Measurements from ENCODE around the gene CCDC88C.

CCDC88C gene

DNA sequence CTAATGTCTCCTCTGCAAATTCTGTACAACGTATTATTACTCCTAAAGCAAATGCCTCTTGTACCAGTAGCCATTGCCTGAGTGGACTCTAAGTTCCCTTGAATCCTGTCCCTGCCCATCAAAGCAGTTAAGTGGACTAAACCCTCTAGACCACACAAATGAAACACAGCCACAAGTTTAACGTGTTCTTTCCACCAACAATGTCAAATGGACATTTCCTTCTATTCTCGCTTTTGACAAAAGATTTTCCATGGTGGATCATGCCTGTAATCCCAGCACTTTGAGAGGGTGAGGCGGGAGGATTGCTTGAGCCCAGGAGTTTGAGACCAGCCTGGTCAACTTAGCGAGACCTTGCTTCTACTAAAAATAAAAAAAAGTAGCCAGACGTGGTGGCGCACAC, 15.9 kb downstream of the CCDC88C start:
- 90% methylated on average over 7 of the region's 7 CpGs for WGBS
- Histone ChIP-seq H3K14ac (ENCODE audit: low read length in 2 of 2) (no peak overlapping the region), H3K79me1 (replicated peaks; ENCODE audit: low read length, poor library complexity, severe bottlenecking) (peaks cover 2% of the 10 kb centered on the region), H2BK15ac (ENCODE audit: low read depth, poor library complexity, severe bottlenecking) (no peak overlapping the region), H4K91ac (ENCODE audit: low read length) (no peak overlapping the region), H2BK5ac (ENCODE audit: low read depth, low read length, poor library complexity, severe bottlenecking) (no peak overlapping the region), H3K36me3 (ENCODE audit: control insufficient read depth in 1 of 2, insufficient read depth in 2 of 2, low read depth in 1 of 2, low read length in 2 of 2) (no peaks in the 10 kb centered on the region), H3K18ac (ENCODE audit: low read depth in 1 of 2, low read length in 2 of 2) (no peak overlapping the region), H3K9ac (ENCODE audit: low read length) (no peak overlapping the region), H2BK12ac (ENCODE audit: low read length in 2 of 2) (no peak overlapping the region), H3K27me3 (ENCODE audit: control insufficient read depth in 1 of 2, insufficient read depth in 1 of 2, low read length in 2 of 2) (peaks cover 0 to 79% of the 10 kb centered on the region in 2 experiments), H4K8ac (ENCODE audit: low read length) (no peak overlapping the region), H3K23ac (ENCODE audit: low read length in 2 of 2) (no peak overlapping the region), H3K9me3 (ENCODE audit: control insufficient read depth, low read length) (no peaks in the 10 kb centered on the region), H2AK5ac (ENCODE audit: low read length, severe bottlenecking) (no peak overlapping the region), H3K27ac (ENCODE audit: low read length, poor library complexity, severe bottlenecking) (no peak overlapping the region), H3K4me2 (ENCODE audit: low read length, poor library complexity, severe bottlenecking) (no peak overlapping the region), H2AFZ (ENCODE audit: low read depth, low read length) (no peak overlapping the region), H3K4me3 (ENCODE audit: insufficient read depth in 1 of 2, low read depth in 1 of 2, low read length in 2 of 2) (no peak overlapping the region), H2BK120ac (ENCODE audit: low read depth, low read length) (no peak overlapping the region), H3K4ac (ENCODE audit: low read depth in 1 of 2, low read length in 2 of 2) (no peak overlapping the region), H3K4me1 (ENCODE audit: control insufficient read depth, insufficient read depth, low read depth, low read length) (peaks cover 2% of the 10 kb centered on the region)
- no peak for DNase-seq

- no peak overlapping the region for H3K14ac ChIP-seq (ENCODE audit: low read length in 2 of 2)
- H3K4me2 ChIP-seq (ENCODE audit: low read length, poor library complexity, severe bottlenecking), result no peak overlapping the region
- no peak overlapping the region for H4K8ac ChIP-seq (ENCODE audit: low read length)
- no peak overlapping the region for H2AK5ac ChIP-seq (ENCODE audit: low read length, severe bottlenecking)
- H3K27ac ChIP-seq (ENCODE audit: low read length, poor library complexity, severe bottlenecking), result no peak overlapping the region
- WGBS, result no CpG with 5 or more reads among the region's 1 CpG
- H3K27me3 ChIP-seq (ENCODE audit: control insufficient read depth in 1 of 2, insufficient read depth in 1 of 2, low read length in 2 of 2), result peaks cover 5 to 78% of the 10 kb centered on the region in 2 experiments
- H2BK5ac ChIP-seq (ENCODE audit: low read depth, low read length, poor library complexity, severe bottlenecking), result no peak overlapping the region
- no peak overlapping the region for H3K4me3 ChIP-seq (ENCODE audit: insufficient read depth in 1 of 2, low read depth in 1 of 2, low read length in 2 of 2)
- no peak overlapping the region for H2BK120ac ChIP-seq (ENCODE audit: low read depth, low read length)
- peaks cover 2% of the 10 kb centered on the region for H3K4me1 ChIP-seq (ENCODE audit: control insufficient read depth, insufficient read depth, low read depth, low read length)
- H3K9ac ChIP-seq (ENCODE audit: low read length), result no peak overlapping the region
- no peak overlapping the region for H2AFZ ChIP-seq (ENCODE audit: low read depth, low read length)
- H2BK12ac ChIP-seq (ENCODE audit: low read length in 2 of 2), result no peak overlapping the region
- no peak overlapping the region for H4K91ac ChIP-seq (ENCODE audit: low read length)
- no peak overlapping the region for H3K4ac ChIP-seq (ENCODE audit: low read depth in 1 of 2, low read length in 2 of 2)
- no peak overlapping the region for H2BK15ac ChIP-seq (ENCODE audit: low read depth, poor library complexity, severe bottlenecking)
- no peak overlapping the region for H3K23ac ChIP-seq (ENCODE audit: low read length in 2 of 2)
- H3K36me3 ChIP-seq (ENCODE audit: control insufficient read depth in 1 of 2, insufficient read depth in 2 of 2, low read depth in 1 of 2, low read length in 2 of 2), result no peaks in the 10 kb centered on the region
- DNase-seq, result no peak
- peaks cover 2% of the 10 kb centered on the region for H3K79me1 ChIP-seq (replicated peaks; ENCODE audit: low read length, poor library complexity, severe bottlenecking)
- no peaks in the 10 kb centered on the region for H3K9me3 ChIP-seq (ENCODE audit: control insufficient read depth, low read length)
- no peak overlapping the region for H3K18ac ChIP-seq (ENCODE audit: low read depth in 1 of 2, low read length in 2 of 2)
Measured at GRCh38 chr14:91400696-91401095, 16.9 kb downstream of the CCDC88C start.

GRCh38 chr14:91399868-91400640, 17.6 kb downstream of the CCDC88C start:
- no peak overlapping the region for H2AK5ac ChIP-seq (ENCODE audit: low read length, severe bottlenecking)
- no peaks in the 10 kb centered on the region for H3K36me3 ChIP-seq (ENCODE audit: control insufficient read depth in 1 of 2, insufficient read depth in 2 of 2, low read depth in 1 of 2, low read length in 2 of 2)
- H3K14ac ChIP-seq (ENCODE audit: low read length in 2 of 2), result no peak overlapping the region
- no peak overlapping the region for H3K23ac ChIP-seq (ENCODE audit: low read length in 2 of 2)
- no peak overlapping the region for H3K9ac ChIP-seq (ENCODE audit: low read length)
- H4K8ac ChIP-seq (ENCODE audit: low read length), result no peak overlapping the region
- no peak overlapping the region for H2BK5ac ChIP-seq (ENCODE audit: low read depth, low read length, poor library complexity, severe bottlenecking)
- H3K4me2 ChIP-seq (ENCODE audit: low read length, poor library complexity, severe bottlenecking), result no peak overlapping the region
- H2BK15ac ChIP-seq (ENCODE audit: low read depth, poor library complexity, severe bottlenecking), result no peak overlapping the region
- no peak for DNase-seq
- peaks cover 2% of the 10 kb centered on the region for H3K4me1 ChIP-seq (ENCODE audit: control insufficient read depth, insufficient read depth, low read depth, low read length)
- H3K4ac ChIP-seq (ENCODE audit: low read depth in 1 of 2, low read length in 2 of 2), result no peak overlapping the region
- peaks cover 7 to 80% of the 10 kb centered on the region in 2 experiments for H3K27me3 ChIP-seq (ENCODE audit: control insufficient read depth in 1 of 2, insufficient read depth in 1 of 2, low read length in 2 of 2)
- H3K4me3 ChIP-seq (ENCODE audit: insufficient read depth in 1 of 2, low read depth in 1 of 2, low read length in 2 of 2), result no peak overlapping the region
- H3K9me3 ChIP-seq (ENCODE audit: control insufficient read depth, low read length), result no peaks in the 10 kb centered on the region
- H2AFZ ChIP-seq (ENCODE audit: low read depth, low read length), result no peak overlapping the region
- no peak overlapping the region for H3K27ac ChIP-seq (ENCODE audit: low read length, poor library complexity, severe bottlenecking)
- no peak overlapping the region for H2BK120ac ChIP-seq (ENCODE audit: low read depth, low read length)
- H3K79me1 ChIP-seq (replicated peaks; ENCODE audit: low read length, poor library complexity, severe bottlenecking), result peaks cover 2% of the 10 kb centered on the region
- no peak overlapping the region for H4K91ac ChIP-seq (ENCODE audit: low read length)
- H3K18ac ChIP-seq (ENCODE audit: low read depth in 1 of 2, low read length in 2 of 2), result no peak overlapping the region
- H2BK12ac ChIP-seq (ENCODE audit: low read length in 2 of 2), result no peak overlapping the region
- 78% methylated on average over 19 of the region's 20 CpGs for WGBS

GRCh38 chr14:91398707-91399106, 18.9 kb downstream of the CCDC88C start:
- H3K36me3 ChIP-seq (ENCODE audit: control insufficient read depth in 1 of 2, insufficient read depth in 2 of 2, low read depth in 1 of 2, low read length in 2 of 2), result no peaks in the 10 kb centered on the region
- no peak for DNase-seq
- no peak overlapping the region for H3K23ac ChIP-seq (ENCODE audit: low read length in 2 of 2)
- H2BK12ac ChIP-seq (ENCODE audit: low read length in 2 of 2), result no peak overlapping the region
- H3K79me1 ChIP-seq (replicated peaks; ENCODE audit: low read length, poor library complexity, severe bottlenecking), result peaks cover 2% of the 10 kb centered on the region
- no peak overlapping the region for H3K4me3 ChIP-seq (ENCODE audit: insufficient read depth in 1 of 2, low read depth in 1 of 2, low read length in 2 of 2)
- no peak overlapping the region for H2BK5ac ChIP-seq (ENCODE audit: low read depth, low read length, poor library complexity, severe bottlenecking)
- peaks cover 2% of the 10 kb centered on the region for H3K4me1 ChIP-seq (ENCODE audit: control insufficient read depth, insufficient read depth, low read depth, low read length)
- no peak overlapping the region for H3K14ac ChIP-seq (ENCODE audit: low read length in 2 of 2)
- H3K9ac ChIP-seq (ENCODE audit: low read length), result no peak overlapping the region
- H2AK5ac ChIP-seq (ENCODE audit: low read length, severe bottlenecking), result no peak overlapping the region
- H2BK15ac ChIP-seq (ENCODE audit: low read depth, poor library complexity, severe bottlenecking), result no peak overlapping the region
- H2AFZ ChIP-seq (ENCODE audit: low read depth, low read length), result no peak overlapping the region
- H2BK120ac ChIP-seq (ENCODE audit: low read depth, low read length), result no peak overlapping the region
- H3K4me2 ChIP-seq (ENCODE audit: low read length, poor library complexity, severe bottlenecking), result no peak overlapping the region
- WGBS, result 74% methylated on average over 6 of the region's 6 CpGs
- H4K8ac ChIP-seq (ENCODE audit: low read length), result no peak overlapping the region
- no peak overlapping the region for H4K91ac ChIP-seq (ENCODE audit: low read length)
- H3K4ac ChIP-seq (ENCODE audit: low read depth in 1 of 2, low read length in 2 of 2), result no peak overlapping the region
- H3K9me3 ChIP-seq (ENCODE audit: control insufficient read depth, low read length), result no peaks in the 10 kb centered on the region
- no peak overlapping the region for H3K18ac ChIP-seq (ENCODE audit: low read depth in 1 of 2, low read length in 2 of 2)
- no peak overlapping the region for H3K27ac ChIP-seq (ENCODE audit: low read length, poor library complexity, severe bottlenecking)
- peaks cover 9 to 84% of the 10 kb centered on the region in 2 experiments for H3K27me3 ChIP-seq (ENCODE audit: control insufficient read depth in 1 of 2, insufficient read depth in 1 of 2, low read length in 2 of 2)

Data from mesenchymal stem cell (in vitro differentiated cells and primary cell).